ENCODE measurements around the gene TEAD3.

The TEAD3 gene

GRCh38 chr6:35483490-35483889 is 13.4 kb downstream of the TEAD3 start:
- no peak for DNase-seq

DNA sequence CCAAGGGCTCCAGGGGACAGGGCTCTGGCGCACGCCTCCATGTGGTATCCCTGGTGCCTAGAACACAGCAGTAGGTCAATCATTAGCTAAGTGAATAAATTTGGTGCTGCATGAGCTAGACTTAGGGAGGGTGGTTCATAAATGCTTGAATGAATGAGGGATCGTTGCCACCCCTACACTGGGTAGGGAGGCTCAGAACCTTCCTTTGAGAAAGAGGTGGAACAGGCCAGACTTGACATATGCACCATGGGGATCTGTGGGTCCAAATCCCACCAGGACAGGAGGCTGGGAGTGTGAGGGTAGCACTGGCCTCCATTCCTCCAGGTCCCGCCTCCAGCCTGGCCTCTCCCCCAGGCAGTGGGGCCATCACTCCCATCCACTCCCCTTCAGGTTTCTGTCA is 13.8 kb downstream of the TEAD3 start:
- TF ChIP-seq GATA1 (IDR thresholded peaks at IDR 0.05; ENCODE audit: low read depth, low read length) (no peak), POLR2A (IDR thresholded peaks at IDR 0.05; ENCODE audit: low read length) (no peak)
- DNase-seq, result no peak

More at GRCh38 chr6:35483490-35483889, 13.4 kb downstream of the TEAD3 start:
- no peak for TF ChIP-seq POLR2A (IDR thresholded peaks at IDR 0.05; ENCODE audit: low read length)
- TF ChIP-seq GATA1 (IDR thresholded peaks at IDR 0.05; ENCODE audit: low read depth, low read length), result no peak

DNA sequence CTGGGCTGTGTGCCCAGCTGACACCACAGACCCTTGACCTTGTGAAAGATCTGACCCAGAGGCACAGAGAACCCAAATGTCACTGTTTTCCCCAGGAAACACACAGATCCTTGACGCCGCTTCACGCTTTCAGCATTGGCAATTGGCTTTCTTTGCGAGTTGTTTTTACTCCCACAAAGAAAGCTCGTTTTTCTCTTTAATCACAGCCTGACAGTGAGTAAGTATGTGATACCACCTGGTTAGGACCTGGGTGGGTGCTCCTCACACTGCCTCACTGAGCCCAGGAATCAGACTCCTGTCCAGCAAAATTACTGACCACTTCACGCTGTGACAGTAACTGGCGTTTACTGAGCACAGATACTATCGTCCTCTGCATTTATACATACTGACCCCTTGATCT is 15.7 kb downstream of the TEAD3 start:
- no peak for DNase-seq

GRCh38 chr6:35480176-35480575 is 16.7 kb downstream of the TEAD3 start:
- TF ChIP-seq POLR2A (IDR thresholded peaks at IDR 0.05; ENCODE audit: low read length), result no peak
- no peak for TF ChIP-seq GATA1 (IDR thresholded peaks at IDR 0.05; ENCODE audit: low read depth, low read length)
- no peak for DNase-seq

More for the DNA sequence above, 15.7 kb downstream of the TEAD3 start:
- no peak for TF ChIP-seq GATA1 (IDR thresholded peaks at IDR 0.05; ENCODE audit: low read depth, low read length)
- TF ChIP-seq POLR2A (IDR thresholded peaks at IDR 0.05; ENCODE audit: low read length), result no peak

DNA sequence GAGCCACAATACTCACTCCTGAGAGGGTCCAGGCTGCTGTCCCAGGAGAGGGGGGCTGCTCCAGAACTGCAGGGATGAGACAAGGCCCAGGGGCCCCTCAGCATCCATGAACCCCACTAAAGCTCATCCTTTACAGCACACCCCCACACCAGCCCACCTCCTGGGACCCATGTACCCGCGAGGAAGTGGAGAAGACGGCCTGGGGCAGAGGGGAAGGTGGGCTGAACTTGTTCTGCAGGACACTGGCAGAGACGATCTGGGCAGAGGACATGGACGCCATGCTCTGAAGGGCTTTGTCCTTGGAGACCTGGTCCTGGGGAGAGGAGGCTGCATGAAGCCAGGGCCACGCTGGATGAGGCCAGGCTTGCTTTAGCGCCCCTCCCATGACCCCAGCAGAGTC is 18.6 kb downstream of the TEAD3 start:
- TF ChIP-seq POLR2A (IDR thresholded peaks at IDR 0.05; ENCODE audit: low read length), result no peak
- no peak for TF ChIP-seq GATA1 (IDR thresholded peaks at IDR 0.05; ENCODE audit: low read depth, low read length)
- DNase-seq, result no peak

DNA sequence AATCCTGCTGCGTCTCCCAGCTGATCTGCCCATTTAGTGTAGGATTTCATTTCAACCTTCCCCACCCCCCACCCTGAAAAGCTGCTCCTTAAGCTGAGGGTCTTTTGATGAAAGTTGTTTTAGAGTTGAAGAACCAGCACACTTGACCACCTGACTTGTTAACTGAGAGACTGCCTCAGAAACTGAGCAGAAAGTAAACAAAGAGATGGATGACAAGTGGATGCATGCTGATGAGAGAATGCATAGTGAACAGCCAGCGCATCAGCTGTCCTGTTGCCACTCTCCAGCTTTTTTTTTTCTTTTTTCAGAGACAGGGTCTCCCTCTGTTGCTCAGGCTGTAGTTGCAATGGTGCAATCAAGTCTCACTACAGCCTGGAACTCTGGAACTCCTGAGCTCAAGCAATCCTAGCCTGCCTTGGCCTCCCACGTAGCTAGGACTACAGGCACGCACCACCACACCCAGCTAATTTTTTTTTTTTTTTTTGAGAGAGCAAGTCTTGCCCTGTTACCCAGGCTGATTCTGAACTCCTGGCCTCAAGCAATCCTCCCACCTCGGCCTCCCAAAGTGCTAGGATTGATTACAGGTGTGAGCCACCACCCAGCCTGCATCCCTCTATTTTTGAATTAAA is 19.2 kb downstream of the TEAD3 start:
- TF ChIP-seq POLR2A (IDR thresholded peaks at IDR 0.05; ENCODE audit: low read length) (no peak), GATA1 (IDR thresholded peaks at IDR 0.05; ENCODE audit: low read depth, low read length) (no peak)
- no peak for DNase-seq

DNA sequence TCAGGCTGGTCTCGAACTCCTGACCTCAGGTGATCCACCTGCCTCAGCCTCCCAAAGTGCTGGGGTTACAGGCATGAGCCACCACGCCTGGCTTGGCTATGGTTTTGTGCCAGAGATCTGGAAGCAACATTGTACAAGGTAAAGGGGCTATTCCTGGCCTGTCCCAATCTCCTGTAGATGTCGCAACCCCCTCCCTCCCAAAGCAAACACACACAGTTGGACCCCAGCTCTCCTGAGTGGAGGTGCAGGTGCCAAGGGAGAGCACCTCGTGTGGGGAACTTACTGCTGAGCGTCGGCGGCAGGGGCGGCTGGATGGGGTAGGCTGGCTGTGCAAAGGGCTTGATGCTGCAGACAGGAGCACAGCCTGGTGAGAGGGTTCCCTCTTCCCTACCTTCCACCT is 19.9 kb downstream of the TEAD3 start:
- TF ChIP-seq GATA1 (IDR thresholded peaks at IDR 0.05; ENCODE audit: low read depth, low read length), result no peak
- TF ChIP-seq POLR2A (IDR thresholded peaks at IDR 0.05; ENCODE audit: low read length), result no peak

DNA sequence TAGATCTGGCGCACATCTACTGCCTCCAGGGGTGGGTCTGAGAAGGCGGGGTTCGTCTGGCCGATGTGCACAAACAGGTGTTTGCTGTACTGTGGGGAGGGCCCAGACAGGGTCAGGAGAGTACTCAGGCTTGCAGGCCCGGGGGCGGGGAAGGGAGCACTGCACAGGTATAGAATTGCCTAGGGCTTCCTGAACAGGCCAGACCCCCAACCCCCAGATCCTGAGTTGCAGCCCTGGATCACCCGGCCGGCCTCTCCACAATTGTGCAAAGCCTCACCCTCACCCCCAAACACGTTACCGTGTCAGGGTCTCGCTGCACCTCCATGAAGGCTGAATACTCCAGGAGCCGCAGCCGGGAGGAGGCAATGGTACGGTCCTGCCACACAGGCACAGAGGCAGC is 20.9 kb downstream of the TEAD3 start:
- no peak for DNase-seq
- TF ChIP-seq GATA1 (IDR thresholded peaks at IDR 0.05; ENCODE audit: low read depth, low read length), result no peak
- TF ChIP-seq POLR2A (IDR thresholded peaks at IDR 0.05; ENCODE audit: low read length), result no peak

More for the DNA sequence above, 19.9 kb downstream of the TEAD3 start:
- no peak for DNase-seq

GRCh38 chr6:35475573-35475972 is 21.3 kb downstream of the TEAD3 start:
- DNase-seq, result no peak
- TF ChIP-seq POLR2A (IDR thresholded peaks at IDR 0.05; ENCODE audit: low read length) (no peak), GATA1 (IDR thresholded peaks at IDR 0.05; ENCODE audit: low read depth, low read length) (no peak)

DNA sequence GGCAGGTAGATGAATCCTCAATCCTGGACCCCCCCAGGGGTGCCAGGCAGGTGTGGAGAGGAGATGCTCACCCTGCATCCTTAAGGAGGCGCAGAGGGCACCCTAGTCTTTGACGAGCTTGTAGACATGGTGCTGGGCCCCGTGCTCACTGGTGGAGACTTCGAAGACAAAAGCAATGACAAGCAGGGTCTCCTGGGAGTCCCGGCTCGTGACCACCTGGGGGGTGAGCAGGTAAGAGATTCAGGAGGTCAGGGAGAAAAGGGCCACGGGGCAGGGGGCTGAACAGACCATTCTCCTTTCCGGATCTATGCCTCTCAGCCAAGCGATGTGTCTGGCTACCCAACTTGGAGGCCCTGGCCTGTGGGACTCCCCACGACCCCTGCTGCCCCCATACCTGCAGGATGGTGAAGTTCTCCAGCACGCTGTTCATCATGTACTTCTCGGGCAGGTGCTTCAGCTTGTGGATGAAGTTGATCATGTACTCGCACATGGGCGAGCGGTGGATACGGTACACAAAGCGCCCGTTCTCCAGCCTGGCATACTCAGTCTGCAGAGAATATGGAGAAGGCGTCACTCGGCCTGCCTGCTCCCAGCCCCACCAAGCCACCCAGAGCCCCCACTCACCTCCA is 21.8 kb downstream of the TEAD3 start:
- no peak for DNase-seq
- TF ChIP-seq GATA1 (IDR thresholded peaks at IDR 0.05; ENCODE audit: low read depth, low read length) (no peak), POLR2A (IDR thresholded peaks at IDR 0.05; ENCODE audit: low read length) (no peak)

DNA sequence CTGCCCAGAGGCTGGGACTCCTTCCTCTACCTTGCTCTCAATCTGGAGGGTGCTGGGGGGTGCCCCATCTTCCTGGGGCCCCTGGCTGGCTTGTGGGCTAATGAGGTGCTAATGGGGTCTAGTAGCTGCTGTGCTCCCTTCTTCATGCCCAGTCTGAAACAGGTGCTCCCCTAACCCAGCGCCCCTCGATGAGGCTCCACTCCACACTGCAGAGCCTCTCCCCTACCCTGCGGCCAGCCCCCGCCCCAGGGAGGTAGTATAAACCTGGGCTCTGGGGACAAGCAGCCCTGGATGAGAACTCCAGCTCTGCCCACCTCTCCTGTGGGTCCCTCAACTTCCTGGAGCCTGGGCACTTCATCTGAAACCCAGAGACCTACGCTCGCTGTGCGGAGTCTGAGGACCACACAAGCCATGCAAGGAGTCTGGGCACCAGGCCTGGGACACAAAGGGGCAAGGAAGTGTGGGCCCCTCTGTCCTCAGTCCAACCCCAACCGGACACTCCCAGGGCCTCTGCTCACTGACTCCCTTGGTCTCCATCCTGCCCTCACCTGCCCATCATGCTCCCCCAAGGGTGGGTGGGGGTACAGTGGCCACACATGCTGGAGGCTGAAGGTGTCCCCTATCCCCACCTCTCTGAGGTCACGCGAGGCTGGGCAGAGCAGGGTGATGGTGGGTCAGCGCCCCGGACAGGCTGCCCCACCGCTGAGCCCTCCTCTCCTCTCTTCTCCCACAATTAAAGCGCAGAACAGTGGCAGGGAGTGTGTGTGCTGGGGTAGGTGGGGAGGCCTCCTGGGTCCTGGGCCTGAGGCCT is 22.5 kb downstream of the TEAD3 start:
- DNase-seq, result no peak
- TF ChIP-seq POLR2A (IDR thresholded peaks at IDR 0.05; ENCODE audit: low read length), result peak; percentile 27
- TF ChIP-seq GATA1 (IDR thresholded peaks at IDR 0.05; ENCODE audit: low read depth, low read length), result no peak

- no peak for DNase-seq
- TF ChIP-seq POLR2A (IDR thresholded peaks at IDR 0.05; ENCODE audit: low read length) (no peak), GATA1 (IDR thresholded peaks at IDR 0.05; ENCODE audit: low read depth, low read length) (no peak)
Observed at GRCh38 chr6:35473850-35474130, 23.1 kb downstream of the TEAD3 start.

DNA sequence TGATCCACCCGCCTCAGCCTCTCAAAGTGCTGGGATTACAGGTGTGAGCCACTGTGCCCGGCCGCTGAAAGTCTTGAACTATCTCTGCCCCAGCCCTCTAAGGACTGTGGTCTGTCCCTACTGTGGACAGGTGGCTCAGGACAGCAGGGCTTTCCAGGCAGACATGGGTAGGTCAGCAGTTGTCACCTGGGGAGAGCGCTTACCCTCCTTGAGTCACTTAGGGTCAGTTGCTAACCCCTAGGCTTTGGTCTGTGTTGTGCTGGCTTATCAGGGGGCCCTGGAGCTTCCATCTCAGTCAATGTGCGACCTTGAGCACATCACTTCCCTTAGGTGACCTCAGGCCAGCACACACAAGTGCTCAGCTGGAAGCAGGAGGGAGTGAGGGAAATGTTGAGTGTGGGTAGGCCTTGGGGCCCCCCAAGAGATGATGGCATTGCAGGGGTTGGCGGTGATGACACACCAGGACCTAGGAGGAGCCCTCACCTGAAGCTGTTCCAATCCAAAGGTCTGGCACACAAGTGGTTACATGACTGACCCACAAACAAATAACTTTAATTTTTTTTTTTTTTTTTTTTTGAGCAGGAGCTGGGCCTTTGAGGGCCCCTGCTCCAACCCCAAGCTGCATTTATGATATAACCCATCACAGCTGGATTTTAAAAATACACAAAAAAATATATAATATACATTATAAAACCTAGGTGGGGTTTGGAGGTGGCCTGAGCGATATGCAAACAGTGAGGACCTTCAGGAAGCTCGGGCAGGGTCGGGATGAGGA is 23.6 kb downstream of the TEAD3 start:
- no peak for DNase-seq
- TF ChIP-seq GATA1 (IDR thresholded peaks at IDR 0.05; ENCODE audit: low read depth, low read length) (no peak), POLR2A (IDR thresholded peaks at IDR 0.05; ENCODE audit: low read length) (no peak)

- no peak for DNase-seq
- TF ChIP-seq POLR2A (IDR thresholded peaks at IDR 0.05; ENCODE audit: low read length) (no peak), GATA1 (IDR thresholded peaks at IDR 0.05; ENCODE audit: low read depth, low read length) (no peak)
Observed at GRCh38 chr6:35471836-35472345, 25.0 kb downstream of the TEAD3 start.

Data from erythroblast (primary cell).